HUES64 (cell line): ENCODE data around the gene EHD3.

Experiments
- H3K27ac ChIP-seq: 2 replicates; pipeline ENCODE4 v1.7.0; 2013; ENCODE audit warnings: low read depth, low read length, inconsistent platforms
- H3K27me3 ChIP-seq: 2 replicates; pipeline ENCODE4 v1.6.1; 2013; ENCODE audit warnings: mild to moderate bottlenecking, low read length; ENCODE audit not compliant: insufficient read depth
- H3K36me3 ChIP-seq: 2 replicates; pipeline ENCODE4 v1.6.1; 2013; ENCODE audit warnings: mild to moderate bottlenecking, low read length; ENCODE audit not compliant: insufficient read depth
- H3K4me1 ChIP-seq: 2 replicates; pipeline ENCODE4 v1.6.1; 2013; ENCODE audit warnings: mild to moderate bottlenecking, low read length, moderate library complexity; ENCODE audit not compliant: insufficient read depth
- H3K4me3 ChIP-seq: 2 replicates; pipeline ENCODE4 v1.5.1; 2013; ENCODE audit warnings: mild to moderate bottlenecking, low read length, moderate library complexity
- H3K9ac ChIP-seq: 2 replicates; pipeline ENCODE4 v1.6.1; 2013; ENCODE audit warnings: mild to moderate bottlenecking, low read depth, low read length
- H3K9me3 ChIP-seq: 2 replicates; pipeline ENCODE4 v1.6.1; 2013; ENCODE audit warnings: low read depth, low read length; ENCODE audit not compliant: insufficient read depth
- WGBS: fragments of 150-250, 120-280 bp; methylation state at CpG from one replicate; pipeline ENCODE4 v1.1.7; 2013; ENCODE audit warnings: missing lambda C conversion rate; 5-methylcytosine and 5-hydroxymethylcytosine counted together

The EHD3 gene

GRCh38 chr2:31259075-31259474, 25.1 kb downstream of the EHD3 start:
- H3K27ac ChIP-seq, result no peak overlapping the region
- H3K4me3 ChIP-seq, result no peak overlapping the region
- no peaks in the 10 kb centered on the region for H3K9me3 ChIP-seq
- H3K27me3 ChIP-seq, result no peaks in the 10 kb centered on the region
- H3K36me3 ChIP-seq, result peaks cover 17% of the 10 kb centered on the region; the same call in 1 of the 2 replicates
- H3K9ac ChIP-seq, result no peak overlapping the region
- H3K4me1 ChIP-seq, result peaks cover 5% of the 10 kb centered on the region; the same call in 1 of the 2 replicates
- WGBS, result 92% methylated on average over 3 of the region's 3 CpGs

- WGBS, result 94% methylated on average over 4 of the region's 4 CpGs
- no peak overlapping the region for H3K27ac ChIP-seq
- no peaks in the 10 kb centered on the region for H3K27me3 ChIP-seq
- H3K4me3 ChIP-seq, result no peak overlapping the region
- H3K9me3 ChIP-seq, result no peaks in the 10 kb centered on the region
- no peak overlapping the region for H3K9ac ChIP-seq
- H3K36me3 ChIP-seq, result peaks cover 22% of the 10 kb centered on the region; the same call in 1 of the 2 replicates
- H3K4me1 ChIP-seq, result peaks cover 5% of the 10 kb centered on the region; the same call in 1 of the 2 replicates
These were observed 26.9 kb downstream of the EHD3 start for GRCh38 chr2:31260870-31261269.

GRCh38 chr2:31263636-31264190, 29.8 kb downstream of the EHD3 start:
- Histone ChIP-seq H3K4me1 (no peaks in the 10 kb centered on the region), H3K27me3 (no peaks in the 10 kb centered on the region), H3K9me3 (no peaks in the 10 kb centered on the region), H3K36me3 (peaks cover 23% of the 10 kb centered on the region; the same call in 1 of the 2 replicates), H3K27ac (no peak overlapping the region), H3K4me3 (no peak overlapping the region), H3K9ac (no peak overlapping the region)
- 91% methylated on average over 3 of the region's 3 CpGs for WGBS

- peaks cover 11% of the 10 kb centered on the region; the same call in 1 of the 2 replicates for H3K4me1 ChIP-seq
- H3K36me3 ChIP-seq, result peaks cover 23% of the 10 kb centered on the region; the same call in 1 of the 2 replicates
- no peaks in the 10 kb centered on the region for H3K27me3 ChIP-seq
- 96% methylated on average over 4 of the region's 6 CpGs for WGBS
- H3K27ac ChIP-seq, result no peak overlapping the region
- H3K9ac ChIP-seq, result no peak overlapping the region
- H3K9me3 ChIP-seq, result no peaks in the 10 kb centered on the region
- H3K4me3 ChIP-seq, result no peak overlapping the region
These were observed 31.3 kb downstream of the EHD3 start for GRCh38 chr2:31265234-31265633.

GRCh38 chr2:31266804-31267203, 32.9 kb downstream of the EHD3 start:
- H3K9ac ChIP-seq, result no peak overlapping the region
- H3K4me3 ChIP-seq, result no peak overlapping the region
- peaks cover 14% of the 10 kb centered on the region; the same call in 1 of the 2 replicates for H3K36me3 ChIP-seq
- no peaks in the 10 kb centered on the region for H3K9me3 ChIP-seq
- no peaks in the 10 kb centered on the region for H3K27me3 ChIP-seq
- WGBS, result 90% methylated on average over 6 of the region's 6 CpGs
- peaks cover 17% of the 10 kb centered on the region for H3K4me1 ChIP-seq
- H3K27ac ChIP-seq, result no peak overlapping the region

- Histone ChIP-seq H3K4me1 (peaks cover 17% of the 10 kb centered on the region), H3K27ac (no peak overlapping the region), H3K9ac (no peak overlapping the region), H3K27me3 (no peaks in the 10 kb centered on the region), H3K4me3 (no peak overlapping the region), H3K36me3 (0 out of 2 replicates have a peak, but pooled peaks cover 8% of the 10 kb centered on the region), H3K9me3 (no peaks in the 10 kb centered on the region)
- 90% methylated on average over 8 of the region's 8 CpGs for WGBS
These were observed 33.6 kb downstream of the EHD3 start for GRCh38 chr2:31267437-31268120.

- Histone ChIP-seq H3K4me3 (no peak overlapping the region), H3K9me3 (no peaks in the 10 kb centered on the region), H3K4me1 (peaks cover 17% of the 10 kb centered on the region), H3K27me3 (no peaks in the 10 kb centered on the region), H3K36me3 (0 out of 2 replicates have a peak, but pooled peaks cover 8% of the 10 kb centered on the region), H3K27ac (no peak overlapping the region), H3K9ac (no peak overlapping the region)
- 81% methylated on average over 2 of the region's 2 CpGs for WGBS
These were observed 34.4 kb downstream of the EHD3 start for GRCh38 chr2:31268344-31268743.

GRCh38 chr2:31269087-31269486, 35.1 kb downstream of the EHD3 start:
- Histone ChIP-seq H3K4me1 (peaks cover 17% of the 10 kb centered on the region), H3K9ac (no peak overlapping the region), H3K9me3 (no peaks in the 10 kb centered on the region), H3K27me3 (no peaks in the 10 kb centered on the region), H3K27ac (no peak overlapping the region), H3K36me3 (0 out of 2 replicates have a peak, but pooled peaks cover 6% of the 10 kb centered on the region), H3K4me3 (no peak overlapping the region)
- 93% methylated on average over 4 of the region's 4 CpGs for WGBS

- H3K4me3 ChIP-seq, result no peak overlapping the region
- peaks cover 17% of the 10 kb centered on the region for H3K4me1 ChIP-seq
- 0 out of 2 replicates have a peak, but pooled peaks cover 4% of the 10 kb centered on the region for H3K36me3 ChIP-seq
- no peak overlapping the region for H3K9ac ChIP-seq
- H3K27me3 ChIP-seq, result no peaks in the 10 kb centered on the region
- H3K9me3 ChIP-seq, result no peaks in the 10 kb centered on the region
- WGBS, result 41% methylated on average over 2 of the region's 3 CpGs
- H3K27ac ChIP-seq, result no peak overlapping the region
These were observed 36.2 kb downstream of the EHD3 start for GRCh38 chr2:31270131-31270530.

GRCh38 chr2:31270822-31271231, 36.9 kb downstream of the EHD3 start:
- Histone ChIP-seq H3K9me3 (no peaks in the 10 kb centered on the region), H3K27me3 (no peaks in the 10 kb centered on the region), H3K4me3 (no peak overlapping the region), H3K9ac (no peak overlapping the region), H3K27ac (no peak overlapping the region), H3K36me3 (0 out of 2 replicates have a peak, but pooled peaks cover 1% of the 10 kb centered on the region), H3K4me1 (peaks cover 17% of the 10 kb centered on the region)
- 89% methylated on average over 7 of the region's 7 CpGs for WGBS

GRCh38 chr2:31271851-31272267, 37.9 kb downstream of the EHD3 start:
- Histone ChIP-seq H3K4me3 (no peak overlapping the region), H3K27me3 (no peaks in the 10 kb centered on the region), H3K4me1 (peaks cover 17% of the 10 kb centered on the region), H3K36me3 (no peaks in the 10 kb centered on the region), H3K9me3 (no peaks in the 10 kb centered on the region), H3K27ac (no peak overlapping the region), H3K9ac (no peak overlapping the region)
- WGBS, result 93% methylated on average over 4 of the region's 4 CpGs
